PC-3 (cell line): ENCODE data around the gene EMCN. TPM values are rescaled to one million over a fixed set of nuclear protein-coding genes. Genes with fewer than 3 reads are reported as not detected.

ENCODE experiments used
- ATAC-seq: fragments of 200-7000 bp; cut with Tn5 transposase; 2 replicates; pipeline ENCODE4 v1.9.1; 2020; ENCODE audit warnings: mild to moderate bottlenecking, moderate library complexity
- BruUV-seq: library from RNA; stranded (reverse); fragments of 400-500 nt; replicated peaks from 2 replicates; lab custom pipeline; 2021; lab: Mats Ljungman, UMichigan
- CTCF ChIA-PET: fragments of 300-600 bp; sonication (Branson Sonifier 250); formaldehyde crosslinking; loops from one replicate; lab custom pipeline; 2022; ENCODE audit warnings: antibody characterized with exemption; lab: Charles Lee
- POLR2A ChIA-PET: fragments of 300-600 bp; sonication (Branson Sonifier 250); formaldehyde crosslinking; loops from one replicate; lab custom pipeline; 2022; ENCODE audit warnings: antibody characterized with exemption; ENCODE audit not compliant: unreplicated experiment; lab: Charles Lee
- DNase-seq: peaks from one replicate; pipeline ENCODE4 v3.0.0-alpha.2; 2015
- H2AFZ ChIP-seq: fragments of 300-600 bp; sonication (generic); 2 replicates; pipeline ENCODE4 v1.6.0; 2016; ENCODE audit warnings: antibody characterized with exemption, low read length
- H3F3A ChIP-seq: fragments of 300-600 bp; sonication (generic); one replicate; pipeline ENCODE4 v1.6.0; 2017; ENCODE audit warnings: antibody characterized with exemption, low read length, control low read depth, mild to moderate bottlenecking; ENCODE audit not compliant: unreplicated experiment
- H3K27ac ChIP-seq: fragments of 300-600 bp; sonication (generic); 2 replicates; pipeline ENCODE4 v1.5.1; 2016; ENCODE audit warnings: mild to moderate bottlenecking, low read length
- H3K27me3 ChIP-seq: fragments of 300-600 bp; sonication (generic); 2 replicates; pipeline ENCODE4 v1.6.1; 2016; ENCODE audit warnings: low read length, mixed read lengths
- H3K36me3 ChIP-seq: fragments of 300-600 bp; sonication (generic); 2 replicates; pipeline ENCODE4 v1.6.1; 2016; ENCODE audit warnings: low read depth, mixed run types, low read length, mixed read lengths
- H3K4me1 ChIP-seq: fragments of 300-600 bp; sonication (generic); 2 replicates; pipeline ENCODE4 v1.5.1; 2016; ENCODE audit warnings: low read length; ENCODE audit not compliant: insufficient read depth
- H3K4me2 ChIP-seq: fragments of 300-600 bp; sonication (generic); 2 replicates; pipeline ENCODE4 v1.6.0; 2016; ENCODE audit warnings: low read length
- H3K4me3 ChIP-seq: fragments of 300-600 bp; sonication (generic); 2 replicates; pipeline ENCODE4 v1.5.1; 2016; ENCODE audit warnings: mild to moderate bottlenecking, low read length, mixed read lengths
- H3K79me2 ChIP-seq: fragments of 300-600 bp; sonication (generic); 2 replicates; pipeline ENCODE4 v1.6.1; 2017; ENCODE audit warnings: low read length, mixed read lengths
- H3K9ac ChIP-seq: fragments of 300-600 bp; sonication (generic); 2 replicates; pipeline ENCODE4 v1.6.0; 2016; ENCODE audit warnings: mild to moderate bottlenecking, low read length
- H3K9me2 ChIP-seq: fragments of 300-600 bp; sonication (generic); replicated peaks from 2 replicates; pipeline ENCODE4 v1.6.1; 2016; ENCODE audit warnings: mixed run types, low read length, mixed read lengths
- H3K9me3 ChIP-seq: fragments of 300-600 bp; sonication (generic); 2 replicates; pipeline ENCODE4 v1.6.1; 2016; ENCODE audit warnings: low read length, mixed read lengths
- H4K20me1 ChIP-seq: fragments of 300-600 bp; sonication (generic); 2 replicates; pipeline ENCODE4 v1.6.1; 2016; ENCODE audit warnings: low read length, mixed read lengths
- CTCF ChIP-seq: fragments of 300-600 bp; sonication (generic); conservative IDR thresholded peaks from 2 replicates; pipeline ENCODE4 v1.5.1; 2017; ENCODE audit warnings: antibody characterized with exemption, low read depth, mild to moderate bottlenecking, low read length
- EZH2 ChIP-seq: fragments of 300-600 bp; sonication (generic); IDR thresholded peaks from one replicate; pipeline ENCODE4 v1.6.1; 2017; ENCODE audit warnings: antibody characterized with exemption, mild to moderate bottlenecking, low read length; ENCODE audit not compliant: unreplicated experiment
- EZH2phosphoT487 ChIP-seq: fragments of 300-600 bp; sonication (generic); IDR thresholded peaks from 2 replicates; pipeline ENCODE4 v1.6.1; 2018; ENCODE audit warnings: mild to moderate bottlenecking, antibody characterized with exemption, low read length, borderline replicate concordance
- intact Hi-C: fragments of 100-400 bp; cut with micrococcal nuclease; formaldehyde crosslinking; loops from 2 replicates; pipeline ENCODE4 v1.9.0; 2023
- total RNA-seq: library from RNA; depleted of rRNA; stranded (reverse); fragments of >200 nt; gene quantifications from 2 replicates; pipeline ENCODE4 v1.2.3, GENCODE V29; 2014

Gene EMCN
- total RNA-seq, 1 experiment from 2014 or later = not detected

GRCh38 chr4:100489305-100489704, 28.5 kb downstream of the EMCN start:
- Histone ChIP-seq H3K27me3 (no peaks in the 10 kb centered on the region), H3F3A (no peaks in the 10 kb centered on the region), H3K36me3 (no peaks in the 10 kb centered on the region), H3K9ac (no peak overlapping the region), H2AFZ (no peak overlapping the region), H3K9me2 (no peaks in the 10 kb centered on the region), H3K4me2 (no peak overlapping the region), H3K4me3 (no peak overlapping the region), H3K4me1 (no peaks in the 10 kb centered on the region), H4K20me1 (no peaks in the 10 kb centered on the region), H3K79me2 (no peaks in the 10 kb centered on the region), H3K9me3 (no peaks in the 10 kb centered on the region), H3K27ac (no peak overlapping the region)
- BruUV-seq = no TSS peak
- no peak for DNase-seq
- POLR2A ChIA-PET = no interaction called here
- ATAC-seq = no peak
- CTCF ChIA-PET = no interaction called here
- intact Hi-C loops = no loop called here
- TF ChIP-seq EZH2phosphoT487 (no peak), EZH2 (no peak), CTCF (no peak)

DNA sequence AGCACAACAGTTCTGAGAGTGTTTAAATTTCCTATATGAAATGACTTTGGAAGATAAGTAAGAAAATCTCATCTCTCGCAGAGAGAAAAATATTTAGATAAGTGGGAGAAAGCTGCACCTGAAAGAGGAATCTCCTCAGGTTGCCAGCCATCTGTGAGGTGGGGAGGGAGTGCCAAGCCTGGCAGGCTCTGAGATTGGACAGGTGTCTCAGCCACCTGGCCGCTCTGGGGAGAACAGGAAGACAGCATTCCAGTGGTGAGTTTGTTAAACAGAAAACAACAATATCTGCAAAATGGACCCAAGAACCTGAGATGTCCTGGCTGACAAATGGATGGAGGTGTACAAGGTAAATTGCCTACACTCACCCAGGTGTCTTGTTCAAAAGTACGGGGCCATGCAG, 31.3 kb downstream of the EMCN start:
- ChIA-PET CTCF (no interaction called here), POLR2A (no interaction called here)
- no TSS peak for BruUV-seq
- DNase-seq (no peak), ATAC-seq (no peak)
- Histone ChIP-seq H4K20me1 (no peaks in the 10 kb centered on the region), H2AFZ (no peak overlapping the region), H3K4me3 (no peak overlapping the region), H3K79me2 (no peaks in the 10 kb centered on the region), H3K4me1 (no peaks in the 10 kb centered on the region), H3K4me2 (no peak overlapping the region), H3K36me3 (no peaks in the 10 kb centered on the region), H3K27ac (no peak overlapping the region), H3K27me3 (no peaks in the 10 kb centered on the region), H3F3A (no peaks in the 10 kb centered on the region), H3K9me3 (no peaks in the 10 kb centered on the region), H3K9me2 (no peaks in the 10 kb centered on the region), H3K9ac (no peak overlapping the region)
- intact Hi-C loops = no loop called here
- TF ChIP-seq EZH2 (no peak), EZH2phosphoT487 (no peak), CTCF (no peak)

- Histone ChIP-seq H3K9me2 (no peaks in the 10 kb centered on the region), H3K36me3 (no peaks in the 10 kb centered on the region), H3F3A (no peaks in the 10 kb centered on the region), H3K27ac (no peak overlapping the region), H3K4me2 (no peak overlapping the region), H3K9ac (no peak overlapping the region), H3K4me1 (no peaks in the 10 kb centered on the region), H3K4me3 (no peak overlapping the region), H3K9me3 (no peaks in the 10 kb centered on the region), H2AFZ (no peak overlapping the region), H3K27me3 (no peaks in the 10 kb centered on the region), H4K20me1 (no peaks in the 10 kb centered on the region), H3K79me2 (no peaks in the 10 kb centered on the region)
- TF ChIP-seq EZH2phosphoT487 (no peak), CTCF (no peak), EZH2 (no peak)
- POLR2A ChIA-PET = no interaction called here
- no TSS peak for BruUV-seq
- DNase-seq = no peak
- CTCF ChIA-PET = no interaction called here
- no peak for ATAC-seq
- intact Hi-C loops = no loop called here
These were observed 34.0 kb downstream of the EMCN start for GRCh38 chr4:100483796-100484195.
